Neuron (in vitro differentiated cells): ENCODE data around the gene VSIG10L.

Source experiments
- H2AFZ ChIP-seq: one replicate; pipeline ENCODE4 v1.6.1; 2013; ENCODE audit warnings: low read depth, mild to moderate bottlenecking, inconsistent platforms, low read length, moderate library complexity
- H3K27me3 ChIP-seq: one replicate; pipeline ENCODE4 v1.6.1; 2013; ENCODE audit warnings: low read length; ENCODE audit not compliant: insufficient read depth
- H3K36me3 ChIP-seq: one replicate; pipeline ENCODE4 v1.6.1; 2013; ENCODE audit warnings: low read length; ENCODE audit not compliant: insufficient read depth
- H3K4me1 ChIP-seq: one replicate; pipeline ENCODE4 v1.6.1; 2013; ENCODE audit warnings: low read length; ENCODE audit not compliant: insufficient read depth
- H3K4me3 ChIP-seq: 2 replicates; pipeline ENCODE4 v1.5.1; 2013; ENCODE audit warnings: mild to moderate bottlenecking, low read length, moderate library complexity
- H3K9me3 ChIP-seq: one replicate; pipeline ENCODE4 v1.6.1; 2013; ENCODE audit warnings: low read length

VSIG10L gene

DNA sequence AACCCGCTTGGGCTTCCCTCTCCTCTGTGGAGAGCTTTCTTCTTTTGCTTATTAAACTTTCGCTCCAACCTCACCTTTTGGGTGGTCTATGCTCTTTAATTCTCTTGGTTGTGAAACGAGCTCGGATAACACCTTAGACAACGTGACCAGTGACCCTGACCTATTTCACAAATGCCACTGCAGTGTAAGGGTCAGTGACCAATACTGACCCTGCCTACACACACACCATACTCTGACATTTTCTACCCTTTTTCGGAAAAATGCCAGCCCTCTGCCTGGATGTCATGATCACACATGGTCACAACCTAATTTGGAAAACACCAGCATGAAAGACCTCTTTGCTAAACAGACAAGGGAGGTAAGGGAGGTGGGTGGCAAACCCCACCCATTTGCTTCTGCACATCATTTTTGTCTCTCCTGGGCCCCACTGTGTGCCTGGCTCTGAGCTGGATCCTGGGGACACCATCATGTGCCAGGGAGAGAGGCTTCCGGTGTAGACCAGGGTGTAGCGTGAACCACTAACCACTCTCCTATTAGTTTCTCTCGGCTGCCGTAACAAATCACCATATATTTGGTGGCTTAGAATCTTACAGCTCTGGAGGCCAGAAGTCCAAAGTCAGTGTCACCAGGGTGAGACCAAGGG is 14.3 kb upstream of the VSIG10L start:
- Histone ChIP-seq H3K4me1 (peaks cover 8% of the 10 kb centered on the region), H3K36me3 (peaks cover 6% of the 10 kb centered on the region), H3K4me3 (no peak overlapping the region), H2AFZ (no peak overlapping the region), H3K27me3 (no peaks in the 10 kb centered on the region), H3K9me3 (no peaks in the 10 kb centered on the region)

GRCh38 chr19:51354742-51355148 is 12.8 kb upstream of the VSIG10L start:
- Histone ChIP-seq H3K27me3 (no peaks in the 10 kb centered on the region), H3K9me3 (no peaks in the 10 kb centered on the region), H3K36me3 (peaks cover 12% of the 10 kb centered on the region), H3K4me1 (peaks cover 8% of the 10 kb centered on the region), H2AFZ (peak overlapping the region; percentile 52), H3K4me3 (peak overlapping the region; percentile 41)

GRCh38 chr19:51354103-51354741 is 12.3 kb upstream of the VSIG10L start:
- H3K4me1 ChIP-seq = peaks cover 8% of the 10 kb centered on the region
- peaks cover 16% of the 10 kb centered on the region for H3K36me3 ChIP-seq
- no peaks in the 10 kb centered on the region for H3K9me3 ChIP-seq
- H2AFZ ChIP-seq = peak overlapping the region; percentile 52
- peak overlapping the region; percentile 41 for H3K4me3 ChIP-seq
- no peaks in the 10 kb centered on the region for H3K27me3 ChIP-seq

DNA sequence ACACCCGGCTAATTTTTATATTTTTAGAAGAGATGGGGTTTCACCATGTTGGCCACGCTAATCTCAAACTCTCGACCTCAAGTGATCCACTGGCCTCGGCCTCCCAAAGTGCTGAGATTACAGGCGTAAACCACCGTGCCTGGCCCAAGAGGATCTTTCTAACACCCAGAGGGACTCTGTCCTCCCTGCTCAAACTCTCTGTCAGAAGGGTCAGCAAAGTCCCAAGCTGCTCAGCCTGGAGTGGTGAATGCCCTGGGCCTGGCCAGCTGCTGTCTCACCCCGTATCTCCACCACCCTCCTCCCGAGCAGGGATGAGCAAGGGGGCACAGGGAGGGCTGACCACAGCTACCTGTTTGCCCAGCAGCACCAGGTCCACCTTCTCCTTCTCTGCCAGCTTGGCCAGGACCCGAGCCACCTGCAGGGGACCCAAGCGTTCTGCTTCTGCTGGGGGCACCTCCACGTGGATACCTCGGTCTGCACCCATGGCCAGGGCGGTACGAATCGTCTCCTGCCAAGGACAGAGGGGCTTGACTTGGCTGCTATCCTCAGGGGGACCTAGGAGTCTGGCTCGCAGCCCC is 10.9 kb upstream of the VSIG10L start:
- Histone ChIP-seq H3K4me1 (peaks cover 8% of the 10 kb centered on the region), H3K36me3 (peaks cover 16% of the 10 kb centered on the region), H3K27me3 (no peaks in the 10 kb centered on the region), H3K4me3 (no peak overlapping the region), H2AFZ (no peak overlapping the region), H3K9me3 (no peaks in the 10 kb centered on the region)

DNA sequence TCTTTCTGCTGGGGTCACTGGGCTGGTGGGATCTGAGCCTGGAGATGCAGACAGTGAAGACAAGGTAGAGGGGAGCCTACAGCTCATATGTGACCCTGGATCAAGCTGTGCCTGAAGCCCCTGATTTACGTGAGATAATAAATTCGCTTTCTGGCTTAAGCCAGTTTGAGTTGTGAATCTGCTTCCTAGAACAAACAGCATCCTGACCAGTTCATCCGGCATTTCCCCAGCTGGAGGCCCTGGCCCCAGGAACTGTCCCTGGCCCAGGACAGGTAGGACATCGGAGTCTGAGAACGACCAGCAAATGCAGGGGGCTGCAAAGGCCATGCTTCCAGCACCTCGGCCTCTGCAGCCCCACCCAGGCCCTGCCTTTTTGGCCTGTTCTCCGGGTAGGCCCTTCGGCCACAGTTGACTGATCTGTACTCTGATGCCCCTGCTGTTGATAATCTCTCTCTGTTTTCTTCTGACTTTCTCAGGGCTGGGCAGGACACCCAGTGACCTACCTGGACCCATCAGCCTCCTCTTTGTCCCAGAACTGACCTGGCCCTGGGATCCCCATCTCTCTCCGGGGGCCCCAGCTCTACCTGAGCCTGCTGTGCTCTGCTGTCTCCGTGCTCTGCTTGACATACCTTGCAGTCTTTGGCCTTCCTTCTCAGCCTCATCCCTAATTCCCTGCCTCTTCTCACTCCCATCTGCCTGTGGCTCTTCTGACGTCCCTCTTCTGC is 9.5 kb upstream of the VSIG10L start:
- no peak overlapping the region for H2AFZ ChIP-seq
- no peaks in the 10 kb centered on the region for H3K9me3 ChIP-seq
- H3K27me3 ChIP-seq = no peaks in the 10 kb centered on the region
- no peak overlapping the region for H3K4me3 ChIP-seq
- H3K4me1 ChIP-seq = peaks cover 8% of the 10 kb centered on the region
- H3K36me3 ChIP-seq = peaks cover 16% of the 10 kb centered on the region

GRCh38 chr19:51347209-51347928 is 5.4 kb upstream of the VSIG10L start:
- H3K4me3 ChIP-seq = no peak overlapping the region
- peaks cover 19% of the 10 kb centered on the region for H3K36me3 ChIP-seq
- H3K4me1 ChIP-seq = no peaks in the 10 kb centered on the region
- H3K27me3 ChIP-seq = no peaks in the 10 kb centered on the region
- H2AFZ ChIP-seq = no peak overlapping the region
- H3K9me3 ChIP-seq = no peaks in the 10 kb centered on the region

GRCh38 chr19:51346742-51347141 is 4.8 kb upstream of the VSIG10L start:
- Histone ChIP-seq H3K9me3 (no peaks in the 10 kb centered on the region), H3K27me3 (no peaks in the 10 kb centered on the region), H3K4me1 (no peaks in the 10 kb centered on the region), H2AFZ (no peak overlapping the region), H3K36me3 (peaks cover 17% of the 10 kb centered on the region), H3K4me3 (no peak overlapping the region)

DNA sequence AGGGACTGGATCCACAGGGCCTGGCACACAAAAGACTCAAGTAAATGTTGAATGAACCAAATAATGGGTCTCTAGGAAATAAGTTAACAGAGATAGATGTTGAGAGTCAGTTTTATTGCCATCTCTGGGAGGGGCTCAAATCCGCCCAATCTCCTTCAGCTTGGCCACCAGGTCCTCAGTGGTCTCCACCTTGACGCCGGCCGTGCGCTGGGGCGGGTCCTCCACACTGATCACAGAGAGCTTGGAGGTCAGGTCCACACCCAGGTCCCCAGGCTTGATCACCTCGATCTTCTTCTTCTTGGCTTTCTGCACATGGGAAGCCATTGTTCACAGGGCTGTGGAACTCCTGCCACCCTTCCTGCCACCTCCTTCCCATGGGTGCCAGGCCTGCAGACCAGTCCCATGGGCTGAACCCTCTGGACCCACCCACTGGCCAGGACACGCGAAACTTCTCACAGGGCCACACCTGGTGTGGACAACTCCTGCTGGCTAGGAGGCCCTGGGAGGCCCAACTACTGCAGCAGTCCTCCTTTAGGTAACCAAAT is 3.2 kb upstream of the VSIG10L start:
- H3K9me3 ChIP-seq = no peaks in the 10 kb centered on the region
- H3K4me3 ChIP-seq = no peak overlapping the region
- H2AFZ ChIP-seq = no peak overlapping the region
- H3K27me3 ChIP-seq = peaks cover 3% of the 10 kb centered on the region
- peaks cover 7% of the 10 kb centered on the region for H3K36me3 ChIP-seq
- no peaks in the 10 kb centered on the region for H3K4me1 ChIP-seq

- no peak overlapping the region for H3K4me3 ChIP-seq
- peaks cover 3% of the 10 kb centered on the region for H3K36me3 ChIP-seq
- H3K4me1 ChIP-seq = no peaks in the 10 kb centered on the region
- no peaks in the 10 kb centered on the region for H3K9me3 ChIP-seq
- peaks cover 3% of the 10 kb centered on the region for H3K27me3 ChIP-seq
- no peak overlapping the region for H2AFZ ChIP-seq
These were observed 961 bp upstream of the VSIG10L start for GRCh38 chr19:51342631-51343569.

DNA sequence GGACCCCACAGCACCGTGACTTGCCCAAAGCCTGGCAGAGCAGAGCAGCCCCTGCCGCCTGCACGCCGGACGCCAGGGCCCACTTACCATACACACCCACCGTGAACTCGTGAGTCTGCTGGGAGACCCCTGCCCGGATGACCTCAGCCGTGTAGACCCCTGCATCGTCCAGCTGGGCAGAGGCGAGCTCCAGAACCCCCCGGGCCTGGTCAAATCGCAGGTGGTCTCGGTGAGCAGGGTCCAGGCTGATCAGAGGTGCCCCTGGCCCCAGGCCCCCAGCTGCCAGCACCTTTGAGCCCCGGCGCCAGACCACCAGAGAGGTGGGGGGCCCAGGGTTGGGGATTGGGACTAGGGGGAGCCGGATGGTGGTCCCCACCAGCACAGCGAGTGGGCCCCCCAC is 873 bp downstream of the VSIG10L start:
- Histone ChIP-seq H3K36me3 (peaks cover 3% of the 10 kb centered on the region), H3K27me3 (peaks cover 3% of the 10 kb centered on the region), H3K4me3 (no peak overlapping the region), H3K9me3 (no peaks in the 10 kb centered on the region), H2AFZ (no peak overlapping the region), H3K4me1 (no peaks in the 10 kb centered on the region)

- H3K9me3 ChIP-seq = no peaks in the 10 kb centered on the region
- peak overlapping the region; percentile 93 for H2AFZ ChIP-seq
- H3K36me3 ChIP-seq = no peaks in the 10 kb centered on the region
- H3K4me3 ChIP-seq = peak overlapping the region; percentile 62
- no peaks in the 10 kb centered on the region for H3K4me1 ChIP-seq
- H3K27me3 ChIP-seq = peaks cover 3% of the 10 kb centered on the region
These were observed 2.0 kb downstream of the VSIG10L start for GRCh38 chr19:51339687-51340656.
